ENCODE measurements around the gene CHST15.

Gene CHST15

DNA sequence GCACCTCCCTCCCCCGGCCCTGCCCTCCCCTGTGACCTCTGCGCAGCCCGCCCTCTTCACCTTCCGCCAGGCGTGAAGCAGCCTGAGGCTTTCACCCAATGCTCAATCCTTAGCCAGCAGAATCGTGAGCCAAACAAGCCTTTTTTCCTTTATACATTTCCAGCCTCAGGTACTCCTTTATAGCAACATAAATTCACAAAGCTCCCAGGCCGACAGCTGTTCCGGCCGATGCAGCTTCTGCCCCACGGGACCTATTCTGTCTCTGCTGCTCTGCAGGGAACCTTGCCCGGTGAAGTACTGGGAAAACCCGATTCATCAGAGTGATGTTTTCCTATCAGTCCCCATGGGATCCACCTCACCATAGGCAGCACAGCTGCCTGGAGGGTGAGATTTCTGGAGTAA is 87.4 kb downstream of the CHST15 start:
- Histone ChIP-seq H3K27me3 (ENCODE audit: control insufficient read depth in 5 of 5, insufficient read depth in 4 of 5, low read length in 5 of 5) (peaks cover 0 to 8% (median 0%) of the 10 kb centered on the region in 5 donors), H3K36me3 (ENCODE audit: control insufficient read depth in 5 of 5, insufficient read depth in 5 of 5, low read length in 5 of 5) (peaks cover 0 to 36% (median 12%) of the 10 kb centered on the region in 5 donors), H3K4me3 (ENCODE audit: low read depth in 1 of 5, low read length in 5 of 5) (no peak overlapping the region), H3K4me1 (ENCODE audit: control insufficient read depth in 5 of 5, insufficient read depth in 5 of 5, low read length in 5 of 5) (peaks cover 0 to 10% (median 0%) of the 10 kb centered on the region in 5 donors), H3K27ac (ENCODE audit: low read depth, low read length) (no peak overlapping the region), H3K9me3 (ENCODE audit: control insufficient read depth in 5 of 5, low read length in 5 of 5) (no peaks in the 10 kb centered on the region), H3K9ac (ENCODE audit: low read length in 5 of 5) (no peak overlapping the region)

GRCh38 chr10:124005091-124005490 is 88.3 kb downstream of the CHST15 start:
- no peak overlapping the region for H3K27ac ChIP-seq (ENCODE audit: low read depth, low read length)
- no peak overlapping the region for H3K4me3 ChIP-seq (ENCODE audit: low read depth in 1 of 5, low read length in 5 of 5)
- H3K36me3 ChIP-seq (ENCODE audit: control insufficient read depth in 5 of 5, insufficient read depth in 5 of 5, low read length in 5 of 5), result peaks cover 0 to 32% (median 10%) of the 10 kb centered on the region in 5 donors

GRCh38 chr10:124004663-124005004 is 88.8 kb downstream of the CHST15 start:
- no peak overlapping the region for H3K4me3 ChIP-seq (ENCODE audit: low read depth in 1 of 5, low read length in 5 of 5)
- H3K27me3 ChIP-seq (ENCODE audit: control insufficient read depth in 5 of 5, insufficient read depth in 4 of 5, low read length in 5 of 5), result peaks cover 0 to 8% (median 0%) of the 10 kb centered on the region in 5 donors
- H3K9ac ChIP-seq (ENCODE audit: low read length in 5 of 5), result no peak overlapping the region
- peaks cover 0 to 11% (median 0%) of the 10 kb centered on the region in 5 donors for H3K4me1 ChIP-seq (ENCODE audit: control insufficient read depth in 5 of 5, insufficient read depth in 5 of 5, low read length in 5 of 5)
- no peak overlapping the region for H3K27ac ChIP-seq (ENCODE audit: low read depth, low read length)
- H3K36me3 ChIP-seq (ENCODE audit: control insufficient read depth in 5 of 5, insufficient read depth in 5 of 5, low read length in 5 of 5), result peaks cover 0 to 29% (median 6%) of the 10 kb centered on the region in 5 donors
- H3K9me3 ChIP-seq (ENCODE audit: control insufficient read depth in 5 of 5, low read length in 5 of 5), result no peaks in the 10 kb centered on the region

More at GRCh38 chr10:124005091-124005490, 88.3 kb downstream of the CHST15 start:
- Histone ChIP-seq H3K9me3 (ENCODE audit: control insufficient read depth in 5 of 5, low read length in 5 of 5) (no peaks in the 10 kb centered on the region), H3K9ac (ENCODE audit: low read length in 5 of 5) (no peak overlapping the region), H3K4me1 (ENCODE audit: control insufficient read depth in 5 of 5, insufficient read depth in 5 of 5, low read length in 5 of 5) (peaks cover 0 to 11% (median 0%) of the 10 kb centered on the region in 5 donors), H3K27me3 (ENCODE audit: control insufficient read depth in 5 of 5, insufficient read depth in 4 of 5, low read length in 5 of 5) (peaks cover 0 to 8% (median 0%) of the 10 kb centered on the region in 5 donors)

- H3K9me3 ChIP-seq (ENCODE audit: control insufficient read depth in 5 of 5, low read length in 5 of 5), result no peaks in the 10 kb centered on the region
- H3K9ac ChIP-seq (ENCODE audit: low read length in 5 of 5), result no peak overlapping the region
- peaks cover 0 to 8% (median 0%) of the 10 kb centered on the region in 5 donors for H3K27me3 ChIP-seq (ENCODE audit: control insufficient read depth in 5 of 5, insufficient read depth in 4 of 5, low read length in 5 of 5)
- H3K36me3 ChIP-seq (ENCODE audit: control insufficient read depth in 5 of 5, insufficient read depth in 5 of 5, low read length in 5 of 5), result peaks cover 0 to 23% (median 4%) of the 10 kb centered on the region in 5 donors
- peaks cover 0 to 11% (median 0%) of the 10 kb centered on the region in 5 donors for H3K4me1 ChIP-seq (ENCODE audit: control insufficient read depth in 5 of 5, insufficient read depth in 5 of 5, low read length in 5 of 5)
- no peak overlapping the region for H3K27ac ChIP-seq (ENCODE audit: low read depth, low read length)
- H3K4me3 ChIP-seq (ENCODE audit: low read depth in 1 of 5, low read length in 5 of 5), result no peak overlapping the region
Measured at GRCh38 chr10:124003871-124004662, 89.3 kb downstream of the CHST15 start.

DNA sequence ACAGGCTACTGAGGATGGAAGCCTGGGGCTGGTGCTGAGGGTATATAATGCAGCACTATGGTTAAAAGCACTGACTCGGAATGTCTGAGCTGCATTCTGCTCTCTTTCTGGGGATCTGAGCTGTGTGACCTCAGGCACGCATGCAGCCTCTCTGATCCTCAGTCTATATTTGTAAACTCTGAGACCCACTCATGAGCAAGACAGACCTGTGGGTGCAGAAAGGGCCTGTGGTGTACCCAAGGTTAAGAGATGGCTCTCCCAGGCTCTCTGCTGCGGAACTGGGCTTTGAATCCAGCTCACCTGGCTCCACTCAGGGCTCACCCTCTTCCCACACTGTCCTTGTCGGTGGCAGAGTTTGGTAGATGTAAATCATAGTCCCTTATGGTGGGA is 89.9 kb downstream of the CHST15 start:
- Histone ChIP-seq H3K27me3 (ENCODE audit: control insufficient read depth in 5 of 5, insufficient read depth in 4 of 5, low read length in 5 of 5) (peaks cover 0 to 8% (median 0%) of the 10 kb centered on the region in 5 donors), H3K36me3 (ENCODE audit: control insufficient read depth in 5 of 5, insufficient read depth in 5 of 5, low read length in 5 of 5) (peaks cover 0 to 19% (median under 1%) of the 10 kb centered on the region in 5 donors), H3K9ac (ENCODE audit: low read length in 5 of 5) (no peak overlapping the region), H3K4me3 (ENCODE audit: low read depth in 1 of 5, low read length in 5 of 5) (no peak overlapping the region), H3K9me3 (ENCODE audit: control insufficient read depth in 5 of 5, low read length in 5 of 5) (no peaks in the 10 kb centered on the region), H3K4me1 (ENCODE audit: control insufficient read depth in 5 of 5, insufficient read depth in 5 of 5, low read length in 5 of 5) (peaks cover 0 to 11% (median 0%) of the 10 kb centered on the region in 5 donors), H3K27ac (ENCODE audit: low read depth, low read length) (no peak overlapping the region)

DNA sequence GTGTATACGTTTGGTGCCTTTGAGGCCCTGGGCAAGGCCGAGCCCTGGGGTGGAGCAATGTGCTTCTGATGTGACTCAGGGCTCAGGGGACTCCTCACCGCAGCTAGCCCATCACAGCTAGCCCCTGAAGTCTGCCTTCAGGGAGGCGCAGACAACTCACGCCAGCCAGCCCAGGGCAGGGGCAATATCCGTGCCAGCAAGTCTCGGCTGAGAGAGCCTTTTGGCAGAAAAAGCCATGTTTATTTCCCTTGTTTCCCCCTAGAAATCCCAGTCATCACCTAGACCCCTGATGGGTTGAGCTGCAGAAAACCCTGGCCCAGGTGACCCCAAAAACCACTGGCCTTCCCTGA is 90.4 kb downstream of the CHST15 start:
- no peak overlapping the region for H3K4me3 ChIP-seq (ENCODE audit: low read depth in 1 of 5, low read length in 5 of 5)
- H3K27me3 ChIP-seq (ENCODE audit: control insufficient read depth in 5 of 5, insufficient read depth in 4 of 5, low read length in 5 of 5), result peaks cover 0 to 8% (median 0%) of the 10 kb centered on the region in 5 donors
- H3K9ac ChIP-seq (ENCODE audit: low read length in 5 of 5), result no peak overlapping the region
- H3K27ac ChIP-seq (ENCODE audit: low read depth, low read length), result no peak overlapping the region
- peaks cover 0 to 11% (median 0%) of the 10 kb centered on the region in 5 donors for H3K4me1 ChIP-seq (ENCODE audit: control insufficient read depth in 5 of 5, insufficient read depth in 5 of 5, low read length in 5 of 5)
- H3K36me3 ChIP-seq (ENCODE audit: control insufficient read depth in 5 of 5, insufficient read depth in 5 of 5, low read length in 5 of 5), result peaks cover 0 to 15% (median 0%) of the 10 kb centered on the region in 5 donors
- no peaks in the 10 kb centered on the region for H3K9me3 ChIP-seq (ENCODE audit: control insufficient read depth in 5 of 5, low read length in 5 of 5)

- Histone ChIP-seq H3K36me3 (ENCODE audit: control insufficient read depth in 5 of 5, insufficient read depth in 5 of 5, low read length in 5 of 5) (peaks cover 0 to 15% (median 0%) of the 10 kb centered on the region in 5 donors), H3K27me3 (ENCODE audit: control insufficient read depth in 5 of 5, insufficient read depth in 4 of 5, low read length in 5 of 5) (peaks cover 0 to 8% (median 0%) of the 10 kb centered on the region in 5 donors), H3K4me1 (ENCODE audit: control insufficient read depth in 5 of 5, insufficient read depth in 5 of 5, low read length in 5 of 5) (peaks cover 0 to 11% (median 0%) of the 10 kb centered on the region in 5 donors), H3K4me3 (ENCODE audit: low read depth in 1 of 5, low read length in 5 of 5) (no peak overlapping the region), H3K9me3 (ENCODE audit: control insufficient read depth in 5 of 5, low read length in 5 of 5) (no peaks in the 10 kb centered on the region), H3K9ac (ENCODE audit: low read length in 5 of 5) (no peak overlapping the region), H3K27ac (ENCODE audit: low read depth, low read length) (no peak overlapping the region)
Measured at GRCh38 chr10:124002391-124003069, 90.9 kb downstream of the CHST15 start.

- Histone ChIP-seq H3K27me3 (ENCODE audit: control insufficient read depth in 5 of 5, insufficient read depth in 4 of 5, low read length in 5 of 5) (peaks cover 0 to 4% (median 0%) of the 10 kb centered on the region in 5 donors), H3K4me1 (ENCODE audit: control insufficient read depth in 5 of 5, insufficient read depth in 5 of 5, low read length in 5 of 5) (peaks cover 0 to 15% (median 0%) of the 10 kb centered on the region in 5 donors), H3K9me3 (ENCODE audit: control insufficient read depth in 5 of 5, low read length in 5 of 5) (no peaks in the 10 kb centered on the region), H3K9ac (ENCODE audit: low read length in 5 of 5) (no peak overlapping the region), H3K36me3 (ENCODE audit: control insufficient read depth in 5 of 5, insufficient read depth in 5 of 5, low read length in 5 of 5) (peaks cover 0 to 6% (median 0%) of the 10 kb centered on the region in 5 donors), H3K4me3 (ENCODE audit: low read depth in 1 of 5, low read length in 5 of 5) (no peak overlapping the region), H3K27ac (ENCODE audit: low read depth, low read length) (no peak overlapping the region)
Measured at GRCh38 chr10:124001391-124002148, 91.8 kb downstream of the CHST15 start.

DNA sequence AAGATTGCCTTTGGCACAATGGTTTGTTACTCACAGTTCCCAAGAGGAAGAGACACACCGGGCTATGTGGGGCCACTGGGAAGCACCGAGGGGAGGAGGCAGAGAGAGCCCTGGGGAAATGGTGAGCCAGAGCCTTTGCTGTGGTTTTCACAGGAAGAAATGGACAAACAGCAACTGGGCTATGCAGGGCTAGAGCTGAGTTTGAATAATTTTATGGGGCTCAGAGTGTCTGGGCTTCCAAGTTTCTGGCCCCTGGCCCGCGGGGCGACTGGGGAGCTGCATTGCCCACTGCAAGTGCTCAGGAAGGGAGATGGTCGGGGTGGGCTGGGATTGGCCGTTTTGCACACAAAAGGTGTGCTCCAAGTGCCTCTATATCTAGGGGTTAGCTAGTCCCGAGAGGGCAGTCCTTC is 92.6 kb downstream of the CHST15 start:
- Histone ChIP-seq H3K36me3 (ENCODE audit: control insufficient read depth in 5 of 5, insufficient read depth in 5 of 5, low read length in 5 of 5) (peaks cover 0 to 5% (median 0%) of the 10 kb centered on the region in 5 donors), H3K9me3 (ENCODE audit: control insufficient read depth in 5 of 5, low read length in 5 of 5) (no peaks in the 10 kb centered on the region), H3K4me3 (ENCODE audit: low read depth in 1 of 5, low read length in 5 of 5) (no peak overlapping the region), H3K9ac (ENCODE audit: low read length in 5 of 5) (no peak overlapping the region), H3K27me3 (ENCODE audit: control insufficient read depth in 5 of 5, insufficient read depth in 4 of 5, low read length in 5 of 5) (peaks cover 0 to 3% (median 0%) of the 10 kb centered on the region in 5 donors), H3K4me1 (ENCODE audit: control insufficient read depth in 5 of 5, insufficient read depth in 5 of 5, low read length in 5 of 5) (peaks cover 0 to 13% (median under 1%) of the 10 kb centered on the region in 5 donors), H3K27ac (ENCODE audit: low read depth, low read length) (no peak overlapping the region)
